NCI-H748 (cell line): Measurements from ENCODE around the gene SETD2.

Experiments used
- DNase-seq: peaks from one replicate; lab custom pipeline; 2025; ENCODE audit not compliant: unreplicated experiment; lab: John Stamatoyannopoulos, UW

Gene SETD2

GRCh38 chr3:47010111-47010712 lies 153.7 kb downstream of the SETD2 start:
- peak; percentile 25 for DNase-seq

GRCh38 chr3:47009225-47010110 lies 154.4 kb downstream of the SETD2 start:
- peak; percentile 93 for DNase-seq

- DNase-seq, result no peak
Measured at GRCh38 chr3:47008851-47009224, 155.1 kb downstream of the SETD2 start.

GRCh38 chr3:47008234-47008796 lies 155.6 kb downstream of the SETD2 start:
- DNase-seq, result no peak

GRCh38 chr3:47007482-47008233 lies 156.3 kb downstream of the SETD2 start:
- DNase-seq, result no peak

DNA sequence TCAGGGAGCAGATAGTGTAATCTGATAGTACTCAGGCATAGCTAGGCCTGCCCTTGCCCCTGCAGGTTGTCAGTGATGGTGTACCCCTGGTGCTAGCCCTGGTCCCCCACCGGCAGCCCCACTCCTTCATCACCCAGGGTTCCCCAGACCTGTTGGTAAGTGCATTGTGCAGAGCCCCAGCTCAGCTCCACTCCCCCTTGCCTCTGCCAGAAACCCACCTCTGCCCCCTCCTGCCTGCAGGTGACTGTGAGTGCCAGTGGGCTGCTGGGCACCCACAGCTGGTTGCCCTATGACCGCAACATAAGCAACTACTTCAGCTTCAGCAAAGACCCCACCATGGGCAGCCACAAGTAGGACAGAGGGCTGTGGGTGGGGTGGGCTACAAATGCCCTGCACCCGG lies 156.9 kb downstream of the SETD2 start:
- DNase-seq, result no peak

GRCh38 chr3:47006145-47006651 lies 157.7 kb downstream of the SETD2 start:
- no peak for DNase-seq

- no peak for DNase-seq
Measured at GRCh38 chr3:47005212-47006144, 158.4 kb downstream of the SETD2 start.

DNA sequence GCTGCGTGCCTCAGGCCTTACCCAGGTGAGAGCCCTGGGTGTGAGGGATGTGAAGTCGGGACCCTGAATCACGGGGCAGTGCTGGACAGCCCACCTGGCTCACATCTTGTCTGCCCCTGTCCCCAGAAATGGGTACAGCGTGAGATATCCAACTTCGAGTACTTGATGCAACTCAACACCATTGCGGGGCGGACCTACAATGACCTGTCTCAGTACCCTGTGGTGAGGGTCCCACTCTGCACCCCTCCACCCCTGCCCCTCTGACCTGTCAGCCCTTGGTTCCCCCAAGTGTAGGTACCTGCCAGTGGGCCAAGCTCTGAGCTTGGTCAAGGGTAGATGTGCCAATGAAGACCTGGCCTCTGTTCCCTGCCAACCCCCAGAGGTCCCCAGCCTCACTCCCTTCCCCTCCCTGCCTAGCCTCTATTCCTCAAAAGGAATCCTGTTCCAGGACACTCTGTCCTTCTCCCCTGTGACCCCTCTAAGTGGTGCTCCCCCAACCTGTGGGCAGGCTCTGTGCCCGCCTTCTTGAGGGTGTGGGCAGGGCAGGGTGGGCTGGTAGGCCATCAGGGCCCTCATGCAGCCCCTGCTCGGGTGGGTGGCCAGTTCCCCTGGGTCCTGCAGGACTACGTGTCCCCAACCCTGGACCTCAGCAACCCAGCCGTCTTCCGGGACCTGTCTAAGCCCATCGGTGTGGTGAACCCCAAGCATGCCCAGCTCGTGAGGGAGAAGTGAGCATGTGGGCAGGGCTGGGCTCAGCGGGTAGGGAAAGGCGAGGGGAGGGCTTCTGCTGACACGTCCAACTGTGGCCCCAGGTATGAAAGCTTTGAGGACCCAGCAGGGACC lies 159.3 kb downstream of the SETD2 start:
- DNase-seq, result no peak

DNA sequence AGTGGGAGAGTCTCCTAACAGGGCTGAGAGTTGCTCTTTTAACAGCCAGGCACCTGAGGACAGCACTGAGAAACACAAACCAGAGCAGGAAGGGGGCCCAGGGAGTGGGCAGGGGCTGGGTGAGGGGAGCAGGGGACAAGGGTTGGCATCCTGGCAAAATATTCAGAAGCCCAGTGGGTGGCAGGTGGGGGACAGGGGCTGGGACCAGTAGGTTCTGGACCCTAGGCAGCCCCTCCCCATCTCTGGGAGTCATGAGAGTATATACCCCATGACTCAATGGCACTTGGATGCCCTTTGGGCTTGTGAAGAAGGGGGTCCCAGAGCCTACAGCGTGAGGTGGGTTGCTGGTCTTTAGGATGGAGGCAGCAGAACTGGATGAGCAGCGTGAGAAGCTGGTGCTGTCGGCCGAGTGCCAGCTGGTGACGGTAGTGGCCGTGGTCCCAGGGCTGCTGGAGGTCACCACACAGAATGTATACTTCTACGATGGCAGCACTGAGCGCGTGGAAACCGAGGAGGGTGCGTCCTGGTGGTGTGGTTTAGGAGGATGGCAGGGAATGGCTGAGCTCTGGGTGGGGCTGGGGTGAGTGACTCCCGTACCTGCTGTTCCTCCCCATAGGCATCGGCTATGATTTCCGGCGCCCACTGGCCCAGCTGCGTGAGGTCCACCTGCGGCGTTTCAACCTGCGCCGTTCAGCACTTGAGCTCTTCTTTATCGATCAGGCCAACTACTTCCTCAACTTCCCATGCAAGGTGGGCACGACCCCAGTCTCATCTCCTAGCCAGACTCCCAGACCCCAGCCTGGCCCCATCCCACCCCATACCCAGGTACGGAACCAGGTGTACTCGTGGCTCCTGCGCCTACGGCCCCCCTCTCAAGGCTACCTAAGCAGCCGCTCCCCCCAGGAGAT lies 160.2 kb downstream of the SETD2 start:
- no peak for DNase-seq

- no peak for DNase-seq
Measured at GRCh38 chr3:47003056-47003410, 160.9 kb downstream of the SETD2 start.

DNA sequence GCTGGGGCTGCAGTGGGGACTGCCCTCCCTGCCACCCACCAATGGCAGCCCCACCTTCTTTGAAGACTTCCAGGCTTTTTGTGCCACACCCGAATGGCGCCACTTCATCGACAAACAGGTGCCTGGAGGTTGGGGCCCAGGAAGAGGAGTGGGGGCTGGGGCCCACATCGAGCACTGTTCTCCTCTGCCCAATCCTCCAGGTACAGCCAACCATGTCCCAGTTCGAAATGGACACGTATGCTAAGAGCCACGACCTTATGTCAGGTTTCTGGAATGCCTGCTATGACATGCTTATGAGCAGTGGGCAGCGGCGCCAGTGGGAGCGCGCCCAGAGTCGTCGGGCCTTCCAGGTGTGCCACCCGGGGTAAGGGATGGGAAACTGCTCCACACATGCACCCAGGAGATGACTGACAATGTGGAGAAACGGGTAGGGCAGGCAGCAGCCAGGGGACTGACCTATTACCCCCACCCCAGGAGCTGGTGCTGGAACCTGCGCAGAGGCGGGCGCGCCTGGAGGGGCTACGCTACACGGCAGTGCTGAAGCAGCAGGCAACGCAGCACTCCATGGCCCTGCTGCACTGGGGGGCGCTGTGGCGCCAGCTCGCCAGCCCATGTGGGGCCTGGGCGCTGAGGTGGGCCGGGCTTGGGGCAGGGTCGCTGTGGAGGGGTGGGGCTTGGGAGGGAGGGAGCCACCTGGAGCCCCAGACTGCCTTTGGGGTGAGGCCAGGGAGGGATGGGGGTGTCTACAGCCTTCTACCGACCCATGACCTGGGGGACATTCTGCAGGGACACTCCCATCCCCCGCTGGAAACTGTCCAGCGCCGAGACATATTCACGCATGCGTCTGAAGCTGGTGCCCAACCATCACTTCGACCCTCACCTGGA lies 161.5 kb downstream of the SETD2 start:
- DNase-seq, result no peak

DNA sequence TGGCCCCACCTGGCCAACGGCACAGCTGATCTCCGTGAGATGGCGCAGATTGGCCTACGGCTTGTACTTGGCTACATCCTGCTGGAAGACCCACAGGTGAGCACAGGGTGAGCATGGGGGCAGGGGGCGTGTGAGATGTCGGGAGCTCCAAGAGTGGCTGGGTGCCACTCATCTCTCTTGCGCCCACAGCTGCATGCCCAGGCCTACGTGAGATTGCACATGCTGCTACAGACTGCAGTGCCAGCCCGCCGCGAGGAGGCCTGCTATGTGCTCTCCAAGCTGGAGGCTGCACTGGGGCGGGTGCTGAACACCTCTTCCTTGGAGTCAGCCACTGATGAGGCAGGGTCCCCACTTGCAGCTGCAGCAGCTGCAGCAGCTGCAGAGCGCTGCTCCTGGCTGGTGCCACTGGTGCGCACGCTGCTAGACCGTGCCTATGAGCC lies 162.2 kb downstream of the SETD2 start:
- DNase-seq, result no peak

DNA sequence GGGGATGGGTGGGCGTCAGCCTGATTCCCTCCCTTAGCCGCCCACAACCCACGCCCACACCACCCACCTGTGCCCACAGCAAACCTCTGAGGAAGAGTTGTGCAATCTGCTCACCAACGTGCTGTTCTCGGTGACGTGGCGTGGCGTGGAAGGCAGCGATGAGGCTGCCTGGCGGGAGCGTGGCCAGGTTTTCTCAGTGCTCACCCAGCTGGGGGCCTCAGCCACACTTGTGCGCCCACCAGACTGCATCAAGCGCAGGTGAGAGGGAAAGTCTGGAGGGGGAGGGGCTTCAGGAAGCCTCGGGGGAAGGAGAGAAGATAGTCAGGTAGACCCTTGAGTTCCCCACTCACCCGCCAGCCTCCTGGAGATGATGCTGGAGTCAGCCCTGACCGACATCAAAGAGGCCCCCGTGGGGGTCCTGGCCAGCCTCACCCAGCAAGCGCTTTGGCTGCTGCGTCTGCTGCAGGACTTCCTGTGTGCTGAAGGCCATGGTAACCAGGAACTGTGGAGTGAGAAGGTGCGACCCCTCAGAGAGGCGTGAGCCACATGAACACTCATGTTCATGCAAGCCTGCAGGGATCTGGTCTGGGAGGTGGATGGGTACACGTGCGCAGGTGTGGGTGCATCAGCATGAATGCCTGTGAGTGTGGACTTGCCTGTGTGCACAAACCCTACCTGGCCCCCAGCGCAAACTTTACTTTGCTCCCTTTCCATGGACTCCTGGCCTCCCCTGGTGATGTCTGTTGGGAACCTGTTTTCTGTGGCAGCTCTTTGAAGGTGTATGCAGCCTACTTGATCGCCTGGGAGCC lies 162.8 kb downstream of the SETD2 start:
- no peak for DNase-seq

GRCh38 chr3:47000198-47000815 lies 163.6 kb downstream of the SETD2 start:
- DNase-seq, result no peak
